GM18868 (cell line): Measurements from ENCODE around the gene P3H3.

Experiments used
- ATAC-seq: cut with Tn5 transposase; IDR thresholded peaks from one replicate; pipeline ENCODE4 v1.9.1; 2021; ENCODE audit warnings: mild to moderate bottlenecking, moderate library complexity; ENCODE audit not compliant: unreplicated experiment

P3H3 gene

GRCh38 chr12:6842075-6842474, 13.9 kb downstream of the P3H3 start:
- no peak for ATAC-seq

- ATAC-seq: no peak
Measured at GRCh38 chr12:6843118-6843902, 15.1 kb downstream of the P3H3 start.

- no peak for ATAC-seq
Measured at GRCh38 chr12:6845395-6845794, 17.2 kb downstream of the P3H3 start.

GRCh38 chr12:6846316-6846869, 18.2 kb downstream of the P3H3 start:
- no peak for ATAC-seq

GRCh38 chr12:6847676-6848075, 19.5 kb downstream of the P3H3 start:
- no peak for ATAC-seq

GRCh38 chr12:6849427-6849826, 21.2 kb downstream of the P3H3 start:
- no peak for ATAC-seq

- no peak for ATAC-seq
Measured at GRCh38 chr12:6849976-6850560, 21.9 kb downstream of the P3H3 start.

- ATAC-seq: no peak
Measured at GRCh38 chr12:6850796-6851152, 22.6 kb downstream of the P3H3 start.

- ATAC-seq: peak; percentile 55
Measured at GRCh38 chr12:6851153-6851920, 23.1 kb downstream of the P3H3 start, which contains the start of gene CDCA3. TSS of gene CDCA3 (minus strand) at chr12:6851286. CDS start at chr12:6850952, 334 bp downstream.

GRCh38 chr12:6851921-6852650, 23.9 kb downstream of the P3H3 start, which contains the start of gene USP5:
TSS of gene USP5 (plus strand) at chr12:6852150. CDS start at chr12:6852180, 30 bp downstream.
- ATAC-seq: peak; percentile 73

GRCh38 chr12:6852651-6853354, 24.6 kb downstream of the P3H3 start:
- no peak for ATAC-seq

GRCh38 chr12:6853626-6854025, 25.4 kb downstream of the P3H3 start:
- no peak for ATAC-seq

GRCh38 chr12:6854036-6854435, 25.8 kb downstream of the P3H3 start:
- no peak for ATAC-seq

GRCh38 chr12:6855322-6855721, 27.1 kb downstream of the P3H3 start:
- ATAC-seq: no peak

GRCh38 chr12:6858799-6859198, 30.6 kb downstream of the P3H3 start:
- no peak for ATAC-seq

- ATAC-seq: no peak
Measured at GRCh38 chr12:6860116-6860515, 31.9 kb downstream of the P3H3 start.

GRCh38 chr12:6860942-6861341, 32.7 kb downstream of the P3H3 start:
- no peak for ATAC-seq

- no peak for ATAC-seq
Measured at GRCh38 chr12:6861391-6861790, 33.2 kb downstream of the P3H3 start.

- ATAC-seq: no peak
Measured at GRCh38 chr12:6863033-6863432, 34.8 kb downstream of the P3H3 start.
